Activated naive CD4-positive, alpha-beta T cell (primary cell): ENCODE results near the gene CACNA1I.
"Not testable (repeated sequence)": the region's sequence is repeated elsewhere in the genome, so short reads cannot be mapped to it uniquely, and the experiment has no call there.

Experiments used
- DNase-seq, 4 experiments: peaks; one replicate each; lab custom pipeline; 2025; lab: John Stamatoyannopoulos, UW

Gene CACNA1I

GRCh38 chr22:39721206-39722031, 150.9 kb downstream of the CACNA1I start:
- DNase-seq: no peak

DNA sequence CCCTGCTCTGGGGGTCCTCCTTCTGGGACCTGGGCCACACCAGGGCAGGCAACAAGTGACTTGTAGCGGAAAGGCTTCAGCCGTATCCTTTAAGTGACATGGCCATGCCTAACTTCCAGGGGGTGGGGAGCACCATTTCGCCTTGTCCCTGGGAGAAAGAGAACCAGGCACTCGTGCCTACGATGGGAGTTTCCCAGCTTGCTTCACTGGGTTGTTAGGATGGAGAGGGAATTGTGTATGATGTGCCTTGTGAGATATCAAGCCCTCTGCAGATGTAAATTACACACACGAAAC, 151.4 kb downstream of the CACNA1I start:
- DNase-seq: no peak

GRCh38 chr22:39722501-39722900, 151.9 kb downstream of the CACNA1I start:
- DNase-seq: no peak

GRCh38 chr22:39723463-39723862, 152.9 kb downstream of the CACNA1I start:
- no peak for DNase-seq

DNA sequence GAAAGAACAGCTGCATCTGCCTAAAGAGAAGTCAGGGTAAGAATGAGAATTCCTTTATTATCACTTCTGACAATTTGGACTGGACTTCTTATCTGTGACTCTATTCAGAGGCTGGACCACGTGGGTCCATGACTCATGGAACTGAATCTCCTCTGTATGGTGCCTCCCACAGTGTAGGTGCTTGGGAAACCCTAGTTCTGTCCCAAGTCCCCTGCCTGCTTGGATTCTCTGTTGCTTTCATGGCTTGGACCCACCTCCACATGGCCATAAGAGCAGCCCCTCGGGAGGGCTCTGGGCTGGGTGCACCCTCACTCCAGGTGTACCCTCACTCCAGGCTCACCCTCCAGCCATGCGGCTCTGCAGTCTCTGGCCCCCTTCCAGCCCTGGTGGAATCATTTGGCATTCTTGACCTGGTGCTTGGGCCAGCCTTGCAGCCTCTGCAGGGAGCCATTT, 153.4 kb downstream of the CACNA1I start:
- DNase-seq: no peak

DNA sequence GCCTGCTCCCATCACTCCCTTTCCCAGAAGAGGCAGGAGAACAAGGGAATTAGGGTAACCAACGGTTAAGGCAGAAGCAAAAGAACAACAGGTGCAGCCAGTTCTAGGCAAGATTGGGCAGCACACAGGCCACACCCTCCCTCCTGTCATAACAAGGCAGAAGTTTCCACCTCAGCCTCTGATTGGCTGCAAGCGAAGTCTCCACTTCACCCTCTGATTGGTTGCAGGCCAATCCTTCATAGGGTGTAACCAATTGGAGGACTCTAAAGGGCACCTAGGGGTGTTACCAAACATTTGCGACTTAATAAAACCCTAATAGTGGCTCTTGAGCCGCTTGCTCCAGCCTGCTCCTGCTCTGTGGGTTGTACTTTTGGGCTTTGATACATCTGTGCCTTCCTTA, 153.8 kb downstream of the CACNA1I start:
- no peak for DNase-seq

GRCh38 chr22:39724857-39725256, 154.3 kb downstream of the CACNA1I start:
- DNase-seq: no peak

- DNase-seq: no peak
Measured at GRCh38 chr22:39725351-39726035, 154.9 kb downstream of the CACNA1I start.

DNA sequence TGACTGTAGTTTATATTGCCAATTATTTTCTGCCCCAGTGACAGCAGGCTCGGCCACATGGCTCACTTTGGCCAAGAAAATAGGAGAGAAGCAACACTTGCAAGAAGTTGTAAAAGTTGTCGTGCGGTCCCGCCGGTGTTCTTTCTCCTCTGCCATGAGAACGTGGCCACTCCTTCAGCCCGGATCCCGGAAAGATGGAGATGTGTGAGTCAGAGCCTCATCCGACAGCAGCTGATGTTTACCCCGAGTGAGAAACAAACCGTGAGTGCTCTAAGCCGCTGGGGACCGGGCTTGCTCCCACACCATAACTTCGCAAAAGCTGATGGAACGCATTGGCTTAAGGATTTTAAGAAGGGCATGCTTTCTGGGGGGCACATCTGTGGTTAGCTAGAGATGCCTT, 157.0 kb downstream of the CACNA1I start:
- DNase-seq: no peak

- no peak for DNase-seq
Measured at GRCh38 chr22:39728236-39728860, 157.8 kb downstream of the CACNA1I start.

DNA sequence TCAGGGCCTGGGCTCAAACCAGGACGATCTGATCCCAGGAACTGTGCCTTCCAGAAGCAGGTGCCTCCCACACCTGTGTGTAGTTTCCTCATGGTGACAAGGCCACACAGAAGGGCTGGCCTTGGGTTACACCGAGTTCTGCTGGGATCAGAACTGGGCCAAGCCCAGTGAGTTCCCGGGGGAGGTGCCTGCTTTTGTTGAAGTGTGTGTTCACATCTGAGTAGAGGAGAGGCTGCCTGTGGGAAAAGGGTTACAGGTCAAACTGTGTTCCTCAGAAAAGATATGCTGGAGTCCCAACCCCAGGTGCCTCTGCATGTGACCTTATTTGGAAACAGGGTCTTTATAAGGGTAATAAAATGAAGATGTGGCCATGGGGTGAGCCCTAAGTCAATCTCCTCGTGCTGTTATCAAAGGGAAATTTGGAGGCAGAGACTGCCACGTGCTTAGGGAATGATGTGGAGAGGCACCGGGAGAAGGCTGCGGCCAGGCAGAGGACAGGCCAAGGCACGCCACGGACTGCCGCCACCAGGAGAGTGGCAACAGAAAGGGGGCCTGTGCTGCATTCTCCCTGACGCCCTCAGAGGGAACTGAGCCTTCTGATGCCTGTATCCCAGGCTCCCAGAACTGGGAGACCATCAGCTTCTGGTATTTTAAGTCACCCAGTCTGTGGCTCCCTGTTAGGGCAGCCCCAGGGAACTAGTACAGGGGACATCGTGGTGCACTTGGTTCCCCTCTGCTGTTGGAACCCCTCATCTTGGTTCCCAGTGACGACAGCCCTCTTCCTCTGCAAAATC, 158.8 kb downstream of the CACNA1I start:
- DNase-seq: no peak

DNA sequence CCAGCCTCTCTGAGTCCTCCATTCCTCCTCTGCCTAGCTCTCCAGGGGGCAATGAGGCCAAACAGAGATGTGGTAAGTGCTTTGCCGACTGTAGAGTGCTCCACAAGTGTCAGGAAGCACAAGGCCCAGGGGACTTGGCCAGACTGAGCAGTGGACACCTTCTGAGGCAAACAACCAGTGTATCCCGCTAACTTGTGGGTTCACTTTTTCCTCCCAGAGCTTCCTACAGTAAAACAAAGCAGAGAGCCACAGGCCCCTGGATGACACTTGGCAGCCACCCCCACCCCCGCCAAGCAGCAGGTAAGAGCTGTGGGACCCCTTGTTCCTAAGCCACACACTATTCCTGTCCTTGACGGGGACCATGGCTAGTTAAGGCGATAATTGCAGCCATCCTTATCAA, 160.9 kb downstream of the CACNA1I start:
- DNase-seq: no peak

DNA sequence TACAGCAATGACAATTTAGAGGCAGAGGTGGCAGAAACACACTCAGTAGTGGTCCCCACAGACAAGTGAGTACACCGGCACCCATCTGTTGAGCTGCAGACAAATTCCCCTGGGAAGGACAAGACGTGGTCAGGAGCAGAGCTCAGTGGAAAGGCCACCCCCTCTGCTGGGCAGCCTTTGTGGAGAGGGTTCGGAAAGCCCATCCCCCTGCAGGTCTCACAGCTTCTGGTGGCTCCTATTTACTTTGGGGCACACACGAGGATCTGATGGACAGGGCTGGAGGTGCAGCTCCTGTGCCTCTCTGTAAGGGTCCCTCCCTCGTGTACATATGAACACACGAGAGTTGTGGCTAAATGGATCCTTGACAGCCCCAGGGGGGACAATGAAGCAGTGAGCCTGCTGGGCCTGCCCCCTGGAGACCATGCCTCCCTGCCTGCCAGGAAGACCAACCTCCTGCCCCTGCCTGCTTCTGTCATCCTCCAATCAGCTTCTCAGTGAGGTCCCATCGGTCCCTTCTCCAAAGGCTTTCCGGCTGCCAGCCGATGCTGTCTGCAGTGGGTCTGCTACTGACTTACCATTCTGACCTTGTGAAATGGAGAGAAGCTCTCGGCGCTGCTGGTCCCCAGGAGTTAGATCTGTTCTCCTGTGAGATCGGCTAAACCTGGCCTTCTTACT, 161.5 kb downstream of the CACNA1I start:
- DNase-seq: no peak

- DNase-seq: no peak
Measured at GRCh38 chr22:39732625-39733024, 162.1 kb downstream of the CACNA1I start.

DNA sequence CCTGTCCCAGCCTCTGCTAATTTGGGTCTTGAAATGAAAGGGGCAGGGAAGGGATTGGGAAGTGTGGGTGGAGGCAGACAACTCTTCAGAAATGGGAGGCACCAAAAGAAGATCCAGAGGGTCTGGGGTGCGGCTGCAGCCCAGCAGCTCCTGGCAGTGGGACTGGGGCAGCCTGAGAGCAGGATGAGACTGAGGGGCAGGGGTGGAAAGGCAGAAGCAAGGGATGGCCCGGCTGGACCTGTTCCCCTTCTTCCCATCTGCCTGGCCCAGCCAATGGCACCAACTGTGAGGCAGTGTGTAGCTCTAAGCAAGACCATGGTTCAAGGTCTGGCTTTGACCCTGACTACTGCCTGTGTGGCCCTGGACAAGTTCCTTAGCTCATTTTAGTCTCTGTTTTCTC, 162.6 kb downstream of the CACNA1I start:
- DNase-seq: no peak

GRCh38 chr22:39734046-39734445, 163.5 kb downstream of the CACNA1I start:
- not testable (repeated sequence) for DNase-seq

GRCh38 chr22:39734866-39735265, 164.3 kb downstream of the CACNA1I start:
- no peak for DNase-seq

DNA sequence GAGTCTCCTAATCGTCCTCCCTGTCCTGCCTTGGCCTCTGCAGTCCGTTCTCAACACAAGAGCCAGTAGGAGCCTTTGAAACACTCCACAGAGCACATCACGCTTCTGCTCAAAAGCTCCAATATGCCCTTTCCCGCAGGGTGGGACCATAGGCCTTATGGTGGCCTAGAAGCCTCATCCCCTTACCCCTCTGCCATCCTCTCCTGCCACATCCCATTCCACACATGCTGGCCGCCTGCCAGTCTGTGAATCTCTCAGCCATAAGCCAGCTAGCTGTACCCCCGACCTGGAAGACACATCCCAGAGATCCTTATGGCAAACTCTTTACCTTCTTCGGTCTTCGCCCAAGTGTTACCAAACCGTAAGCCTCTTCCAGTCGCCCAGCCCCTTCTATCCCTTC, 165.2 kb downstream of the CACNA1I start:
- no peak for DNase-seq

DNA sequence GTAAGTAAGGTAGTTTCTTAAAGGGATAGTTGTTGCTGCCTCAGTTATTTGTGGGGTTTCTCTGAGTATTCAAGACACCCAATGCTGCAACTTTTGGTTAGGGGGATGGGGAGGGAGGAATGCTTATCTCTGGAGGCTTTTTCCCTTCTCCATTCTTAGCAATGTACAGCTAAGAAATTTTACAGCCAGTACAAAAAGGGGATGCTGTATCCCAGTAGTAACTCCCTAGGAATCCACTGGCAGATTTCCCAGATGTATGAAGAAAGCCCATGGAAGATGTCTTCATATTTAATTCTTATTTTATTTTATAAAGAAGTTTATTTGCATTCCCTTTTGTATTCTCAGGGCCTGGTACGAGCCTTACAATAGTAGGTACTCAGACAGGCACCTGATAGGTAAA, 168.2 kb downstream of the CACNA1I start:
- no peak for DNase-seq
